Ramos (cell line): ENCODE results near the gene MACF1.
"Not testable (repeated sequence)": the region's sequence is repeated elsewhere in the genome, so short reads cannot be mapped to it uniquely, and the experiment has no call there.

Experiments used
- in situ Hi-C: fragments of 300-500 bp; cut with MboI; formaldehyde crosslinking; loops from one replicate; pipeline ENCODE4 v1.14.3; 2022; ENCODE audit warnings: low sequenced_read_pairs; ENCODE audit not compliant: unreplicated experiment

Gene MACF1

DNA sequence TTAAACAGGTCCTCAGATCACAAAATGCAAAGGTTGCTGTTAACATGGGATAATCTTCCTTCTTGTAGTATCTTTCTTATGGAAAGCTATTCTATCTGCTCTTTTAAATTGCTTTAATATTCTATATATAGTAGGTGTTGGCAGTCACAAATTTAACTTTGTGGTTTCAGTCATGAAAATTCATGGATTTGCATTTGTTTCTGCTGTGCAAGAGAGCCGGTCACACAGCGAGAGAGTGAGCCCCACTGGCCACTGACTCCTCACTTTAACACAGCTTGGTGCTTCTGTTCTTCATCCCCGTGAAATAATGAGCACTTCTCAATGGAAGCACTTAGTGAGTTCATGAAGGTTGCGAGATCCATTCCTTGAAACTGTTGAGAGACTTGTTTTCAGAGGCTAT, 268.8 kb downstream of the MACF1 start:
- in situ Hi-C loops: no loop called here

DNA sequence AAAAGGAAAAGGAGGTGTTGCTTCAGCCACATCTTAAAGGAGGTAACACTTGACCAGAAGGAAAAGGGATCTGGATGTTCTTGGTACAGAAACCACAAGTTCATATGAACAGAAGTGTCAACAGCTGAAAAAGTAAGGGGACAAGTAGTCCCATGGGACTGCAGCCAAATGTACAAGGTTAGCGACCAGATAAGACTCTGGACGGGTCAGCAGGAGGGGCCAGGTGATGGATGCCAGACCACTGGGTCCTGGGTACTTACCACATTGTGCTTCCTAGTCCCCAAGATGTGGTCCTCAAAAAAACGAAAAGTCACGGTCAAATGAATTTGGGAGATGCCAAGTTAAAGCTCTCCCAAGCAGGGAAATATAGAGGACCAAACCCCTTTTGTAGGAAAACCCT, 270.3 kb downstream of the MACF1 start:
- in situ Hi-C loops: no loop called here

DNA sequence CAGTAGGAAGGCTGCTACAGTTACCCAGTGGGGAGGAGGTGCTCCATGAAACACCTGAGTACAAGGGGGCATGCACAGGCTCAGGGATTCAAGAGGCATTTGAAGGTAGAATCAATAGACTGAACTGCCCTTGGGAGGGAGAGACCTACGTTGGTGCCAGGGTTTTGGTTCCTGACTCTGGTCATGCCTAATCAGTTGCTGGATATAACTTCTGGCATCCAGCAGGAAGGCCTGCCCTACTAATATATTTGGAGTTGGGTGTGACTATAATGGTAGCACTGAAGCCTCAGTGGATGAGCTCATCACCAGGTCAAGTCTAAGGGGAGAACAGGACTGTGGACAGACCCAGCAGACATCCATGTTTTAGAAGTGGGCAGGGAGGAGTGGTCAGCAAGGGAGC, 271.1 kb downstream of the MACF1 start:
- in situ Hi-C loops: not testable (repeated sequence)

DNA sequence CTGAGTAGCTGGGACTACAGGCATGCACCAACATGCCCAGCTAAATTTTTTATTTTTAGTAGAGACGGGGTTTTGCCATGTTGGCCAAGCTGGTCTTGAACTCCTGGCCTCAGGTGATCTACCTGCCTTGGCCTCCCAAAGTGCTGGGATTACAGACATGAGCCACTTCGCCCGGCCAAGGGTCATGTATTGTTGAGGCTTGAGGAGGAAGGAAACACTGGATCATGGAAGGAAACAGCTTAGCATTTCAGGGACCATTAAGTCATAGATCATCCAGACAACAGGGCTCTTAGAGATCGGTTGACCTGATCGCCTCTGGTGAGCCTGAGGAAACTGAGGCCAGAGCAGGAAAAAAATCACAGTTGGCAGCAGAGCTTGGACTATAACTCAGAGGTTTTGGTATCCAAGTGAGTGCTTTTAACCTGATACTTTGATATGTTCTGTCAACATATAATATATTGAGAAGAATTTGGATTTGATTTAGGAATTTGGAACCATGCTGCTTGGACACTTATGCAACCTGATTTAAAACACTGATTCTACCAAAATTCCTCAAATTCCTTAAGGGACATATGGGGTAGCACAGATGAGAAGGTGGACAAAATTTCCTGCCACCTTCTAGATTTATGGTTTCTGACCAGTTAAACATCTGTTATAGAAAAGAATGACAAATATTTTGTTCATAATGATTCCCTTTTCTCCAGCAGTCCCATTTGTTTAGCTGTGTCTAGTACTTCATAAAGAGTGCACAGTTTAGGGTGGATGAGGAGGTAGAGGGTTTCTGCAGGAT, 273.8 kb downstream of the MACF1 start:
- in situ Hi-C loops: no loop called here

DNA sequence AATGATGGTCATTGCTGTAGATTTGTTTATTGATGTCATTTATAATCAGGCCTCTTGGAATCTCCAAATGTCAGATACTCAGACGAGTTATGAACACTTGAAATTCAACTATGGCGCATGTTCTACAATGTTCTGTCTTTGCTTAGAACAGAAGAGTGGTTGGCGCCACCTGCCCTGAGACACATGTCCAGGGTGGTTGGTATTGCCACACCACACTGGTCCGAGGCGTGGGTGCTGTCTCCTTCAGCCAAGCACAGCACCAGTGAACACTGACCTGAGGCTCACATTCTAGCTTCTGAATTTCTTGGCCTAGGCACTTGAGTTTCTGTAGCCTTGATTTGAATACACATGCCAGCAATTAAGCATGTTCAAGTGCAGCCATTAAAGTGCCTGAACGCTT, 276.8 kb downstream of the MACF1 start:
- in situ Hi-C loops: no loop called here

DNA sequence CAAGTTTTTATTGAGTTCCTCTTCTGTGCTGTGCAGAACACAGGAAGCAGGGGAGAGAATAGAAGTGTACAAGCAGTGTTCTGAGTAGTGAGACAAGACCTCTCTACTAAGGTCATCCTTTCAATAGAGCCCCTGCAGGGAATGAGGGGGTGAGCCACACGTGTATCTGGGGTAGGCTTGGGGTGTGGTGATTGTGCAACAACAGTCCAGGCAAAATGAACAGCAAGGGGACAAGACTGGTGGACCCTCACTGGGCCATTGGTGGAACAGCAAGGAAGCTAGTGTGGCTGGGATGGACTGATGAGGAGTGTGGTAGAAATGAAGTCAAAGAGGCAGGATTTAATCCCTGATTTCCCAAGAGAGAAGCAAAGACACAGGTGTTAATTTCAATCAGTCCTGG, 278.8 kb downstream of the MACF1 start:
- in situ Hi-C loops: no loop called here

DNA sequence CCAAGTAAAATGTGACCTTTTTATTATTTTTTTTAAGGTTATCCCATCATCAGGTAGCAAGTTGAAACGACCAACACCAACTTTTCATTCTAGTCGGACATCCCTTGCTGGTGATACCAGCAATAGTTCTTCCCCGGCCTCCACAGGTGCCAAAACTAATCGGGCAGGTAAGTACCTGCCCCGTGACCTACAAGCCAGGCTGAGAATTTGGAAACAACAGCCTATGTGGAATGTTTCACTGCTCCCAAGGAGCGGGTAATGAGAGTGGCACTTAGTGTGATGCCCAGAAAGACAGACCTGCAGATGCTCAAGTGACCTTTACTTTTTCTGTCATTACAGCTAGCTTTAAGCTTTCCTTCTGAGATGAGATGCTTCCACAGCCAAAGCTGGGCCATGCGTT, 280.1 kb downstream of the MACF1 start:
- in situ Hi-C loops: no loop called here

DNA sequence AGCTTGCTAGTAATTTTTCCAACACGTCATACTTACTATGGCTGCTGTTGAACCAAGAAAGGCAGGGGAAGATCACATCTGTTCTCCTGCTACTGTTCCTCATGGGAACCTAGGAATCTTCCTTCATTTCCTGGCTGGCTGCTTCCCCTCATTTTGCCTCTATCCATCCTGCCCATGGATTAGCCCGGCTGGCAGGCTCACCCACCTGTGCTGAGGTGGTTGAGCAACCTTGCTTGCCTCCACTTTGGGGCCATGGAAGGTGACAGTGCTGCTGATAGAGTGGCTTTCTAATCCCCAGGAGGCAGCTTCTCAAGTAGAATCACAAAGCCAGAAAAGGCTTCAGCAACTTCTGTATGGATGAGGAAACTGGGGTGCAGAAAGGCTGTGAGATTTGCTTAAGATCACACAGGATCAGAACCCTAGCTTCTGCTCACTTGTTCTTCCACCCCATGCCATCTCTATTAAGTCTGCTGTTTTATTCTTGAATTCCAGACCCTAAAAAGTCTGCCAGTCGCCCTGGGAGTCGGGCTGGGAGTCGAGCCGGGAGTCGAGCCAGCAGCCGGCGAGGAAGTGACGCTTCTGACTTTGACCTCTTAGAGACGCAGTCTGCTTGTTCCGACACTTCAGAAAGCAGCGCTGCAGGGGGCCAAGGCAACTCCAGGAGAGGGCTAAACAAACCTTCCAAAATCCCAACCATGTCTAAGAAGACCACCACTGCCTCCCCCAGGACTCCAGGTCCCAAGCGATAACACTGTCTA, 280.7 kb downstream of the MACF1 start:
- in situ Hi-C loops: no loop called here

DNA sequence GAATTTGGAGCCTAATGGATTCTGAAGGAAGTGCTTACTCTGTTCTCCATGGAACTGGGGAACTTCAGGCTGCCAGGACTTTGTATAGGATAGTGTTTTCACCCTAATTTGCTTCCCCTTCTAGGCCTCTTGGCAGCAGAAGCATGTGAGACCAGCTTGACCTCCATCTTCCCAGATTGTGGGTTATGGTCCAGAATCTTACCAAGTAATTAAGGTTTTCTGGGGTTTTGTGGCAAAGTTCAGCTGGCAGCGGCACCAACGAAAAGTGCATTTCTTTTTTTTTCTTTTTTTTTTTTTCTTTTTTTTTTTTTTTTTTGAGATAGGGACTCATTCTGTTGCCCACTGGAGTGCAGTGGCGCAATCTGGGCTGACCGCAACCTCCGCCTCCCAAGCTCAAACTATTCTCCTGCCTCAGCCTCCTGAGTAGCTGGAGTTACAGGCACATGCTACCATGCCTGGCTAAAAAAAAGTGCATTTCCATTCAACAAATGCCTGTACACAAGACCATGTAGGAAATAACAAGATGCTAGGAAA, 283.6 kb downstream of the MACF1 start:
- in situ Hi-C loops: no loop called here

DNA sequence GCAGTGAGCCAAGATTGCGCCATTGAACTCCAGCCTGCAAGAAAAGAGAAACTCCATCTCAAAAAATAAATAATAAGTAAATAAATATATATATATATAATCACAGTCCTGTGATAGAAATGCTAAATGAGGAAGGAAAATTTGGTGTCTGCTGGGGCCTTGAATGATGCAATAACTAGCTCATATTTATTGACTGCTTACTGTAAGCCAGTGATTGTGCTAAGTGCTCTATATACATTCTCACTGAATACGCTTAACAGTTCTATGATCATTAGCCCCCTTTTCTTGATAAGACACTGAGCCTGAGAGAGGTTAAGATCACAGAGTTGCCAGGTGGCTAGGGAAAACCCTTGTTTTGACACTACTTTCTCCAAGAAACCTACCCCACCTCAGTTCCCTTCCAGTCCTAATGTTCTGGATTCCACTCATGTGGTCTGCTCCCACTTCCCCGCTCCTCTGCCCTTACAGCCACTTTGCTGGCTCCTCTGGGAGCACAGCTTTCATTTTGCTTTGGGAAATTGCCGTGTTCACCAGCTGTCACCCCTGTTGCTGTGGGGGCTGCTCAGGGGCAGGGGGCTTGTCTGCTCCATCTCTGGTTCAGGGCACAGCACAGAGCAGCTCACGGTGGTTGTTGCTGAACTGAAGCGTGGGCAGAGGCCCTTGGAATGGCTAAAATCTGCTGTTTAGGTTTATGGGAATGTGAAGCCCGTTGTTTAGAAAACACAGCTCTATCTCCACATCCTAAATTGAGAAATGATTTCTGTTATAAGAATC, 284.5 kb downstream of the MACF1 start:
- in situ Hi-C loops: no loop called here

DNA sequence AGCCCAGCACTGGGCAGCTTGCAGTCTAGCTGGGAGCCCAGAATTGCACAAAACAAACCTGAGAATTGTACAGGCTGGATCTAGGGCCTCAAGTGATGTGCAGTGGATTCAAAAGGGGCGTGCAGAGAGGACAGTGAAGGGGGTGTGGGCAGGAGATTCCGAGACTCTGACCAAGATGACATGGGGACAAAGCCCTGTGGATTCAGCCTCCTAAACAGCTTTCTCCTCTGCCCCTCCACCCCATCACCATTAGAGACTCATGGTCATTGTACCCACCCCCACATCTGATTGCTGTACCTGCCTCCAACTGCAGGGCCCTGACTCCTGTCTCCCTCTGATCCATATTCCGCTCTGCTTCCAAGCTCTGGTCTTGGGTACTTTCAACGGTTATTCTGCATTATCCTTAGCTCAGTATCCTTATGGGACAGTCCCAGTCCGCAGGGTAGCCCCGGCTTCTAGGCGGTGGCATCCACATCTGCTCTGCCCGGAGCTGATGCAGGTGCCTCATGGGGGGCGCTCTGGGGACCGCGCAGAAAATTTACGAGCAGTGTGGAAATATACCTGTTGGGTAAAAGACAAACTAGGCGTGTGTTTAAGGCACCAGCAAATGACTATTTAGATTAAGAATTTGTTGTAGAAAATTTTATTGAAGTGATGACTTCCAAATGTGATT, 285.2 kb downstream of the MACF1 start:
- in situ Hi-C loops: no loop called here

DNA sequence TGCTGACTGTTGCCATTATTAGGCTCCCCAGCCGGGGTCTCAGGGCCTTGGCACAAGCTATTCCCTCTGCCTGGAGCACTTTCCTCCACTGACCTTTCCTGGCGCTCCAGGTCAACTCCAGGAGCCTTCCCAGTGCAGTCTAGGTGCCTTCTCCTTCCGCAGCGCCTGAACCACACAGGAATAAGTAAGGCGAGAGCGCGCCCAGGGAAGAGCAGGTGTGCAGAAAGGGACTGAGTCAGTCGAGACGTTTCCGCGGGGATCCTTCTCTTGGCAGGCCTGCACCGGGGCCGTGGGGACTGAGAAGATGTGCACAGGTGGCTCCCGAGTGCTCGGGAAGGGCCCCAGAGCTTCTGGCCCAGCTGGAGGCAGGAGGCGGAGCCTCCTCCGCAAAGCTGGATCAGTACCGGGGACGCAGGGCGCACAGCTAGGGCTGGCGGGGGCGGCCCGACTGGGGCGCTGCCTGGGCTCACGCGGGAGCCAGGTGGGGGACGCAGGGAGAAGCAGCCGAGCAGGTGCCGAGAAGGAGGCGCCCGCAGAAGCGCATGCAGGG, 286.2 kb downstream of the MACF1 start:
- in situ Hi-C loops: no loop called here

DNA sequence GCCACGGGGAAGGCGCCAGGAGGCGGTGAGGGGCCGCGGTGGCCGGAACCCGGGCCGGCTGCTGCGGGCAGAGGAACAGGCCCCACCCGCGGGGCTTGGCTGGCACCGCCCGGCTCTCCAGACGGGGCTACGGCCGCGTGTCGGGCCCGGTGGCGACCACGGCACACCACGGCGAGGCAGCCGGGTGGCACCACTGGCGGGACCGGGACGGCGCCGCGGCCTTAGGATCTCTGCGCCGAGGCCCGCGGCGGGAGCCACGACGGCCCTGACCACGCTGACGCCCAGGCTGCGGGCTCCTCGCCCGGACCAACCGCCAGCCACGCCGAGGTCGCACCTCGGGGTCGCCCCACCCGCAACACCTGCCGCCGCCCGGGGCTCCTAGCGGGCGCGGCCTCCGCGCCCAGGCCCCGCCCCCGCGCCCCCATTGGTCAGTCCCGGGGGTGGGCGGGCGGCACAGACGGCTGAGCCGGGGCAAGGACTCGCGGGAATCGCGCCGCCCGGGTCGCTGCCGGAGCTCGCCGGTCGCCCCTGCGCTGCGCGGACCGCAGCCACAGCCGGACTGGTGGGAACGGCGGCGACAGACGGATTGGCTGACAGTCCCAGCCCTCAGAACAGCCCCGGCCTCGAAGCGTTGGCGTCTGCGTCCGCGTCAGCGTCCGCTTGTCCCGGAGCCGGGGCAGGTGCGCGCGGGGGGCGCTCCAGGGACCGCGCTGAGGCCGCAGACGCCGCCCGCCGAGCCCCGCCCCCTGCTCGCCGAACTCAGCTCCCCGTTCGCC, 286.8 kb downstream of the MACF1 start, which contains the start of gene BMP8A:
Gene BMP8A, plus strand, starts transcription at position 491 of the 776 bp plus-strand sequence. CDS start 356 bp downstream, outside the sequence.
- in situ Hi-C loops: no loop called here

DNA sequence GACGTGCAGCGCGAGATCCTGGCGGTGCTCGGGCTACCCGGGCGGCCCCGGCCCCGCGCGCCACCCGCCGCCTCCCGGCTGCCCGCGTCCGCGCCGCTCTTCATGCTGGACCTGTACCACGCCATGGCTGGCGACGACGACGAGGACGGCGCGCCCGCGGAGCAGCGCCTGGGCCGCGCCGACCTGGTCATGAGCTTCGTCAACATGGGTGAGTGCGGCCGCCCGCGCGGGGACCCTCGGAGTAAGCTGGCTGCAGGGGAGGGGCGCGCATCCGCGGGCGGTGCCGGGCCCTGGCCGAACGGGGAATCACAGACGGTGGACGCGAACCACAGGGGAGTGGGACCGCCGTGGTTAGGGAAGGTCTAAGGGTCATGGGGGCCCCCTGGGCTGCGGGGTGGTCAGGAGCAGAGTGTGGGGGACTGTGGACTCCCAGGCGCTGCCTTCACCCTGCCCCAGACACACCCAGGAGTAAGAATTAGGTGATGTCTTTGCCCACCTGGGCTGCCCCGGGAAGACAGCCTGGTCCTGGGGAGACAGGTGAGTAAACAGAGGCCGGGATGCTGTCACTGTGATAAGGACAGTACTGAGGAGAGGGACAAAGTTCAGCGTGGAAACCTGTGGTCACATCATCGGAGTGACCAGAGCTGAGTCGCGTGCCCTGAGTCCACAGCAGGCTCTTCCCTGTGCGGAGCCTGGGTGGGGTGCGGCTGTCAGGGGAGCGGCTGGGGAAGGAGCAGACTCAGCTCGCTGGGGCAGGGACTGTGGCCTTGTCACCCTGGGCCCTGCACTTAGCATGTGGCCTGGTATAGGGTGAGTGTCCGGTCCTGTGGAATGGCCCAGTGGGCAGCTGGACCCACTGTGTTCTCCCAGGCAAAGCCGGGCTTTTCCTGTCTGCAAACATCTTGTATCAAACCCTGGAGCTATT, 287.9 kb downstream of the MACF1 start:
- in situ Hi-C loops: not testable (repeated sequence)

DNA sequence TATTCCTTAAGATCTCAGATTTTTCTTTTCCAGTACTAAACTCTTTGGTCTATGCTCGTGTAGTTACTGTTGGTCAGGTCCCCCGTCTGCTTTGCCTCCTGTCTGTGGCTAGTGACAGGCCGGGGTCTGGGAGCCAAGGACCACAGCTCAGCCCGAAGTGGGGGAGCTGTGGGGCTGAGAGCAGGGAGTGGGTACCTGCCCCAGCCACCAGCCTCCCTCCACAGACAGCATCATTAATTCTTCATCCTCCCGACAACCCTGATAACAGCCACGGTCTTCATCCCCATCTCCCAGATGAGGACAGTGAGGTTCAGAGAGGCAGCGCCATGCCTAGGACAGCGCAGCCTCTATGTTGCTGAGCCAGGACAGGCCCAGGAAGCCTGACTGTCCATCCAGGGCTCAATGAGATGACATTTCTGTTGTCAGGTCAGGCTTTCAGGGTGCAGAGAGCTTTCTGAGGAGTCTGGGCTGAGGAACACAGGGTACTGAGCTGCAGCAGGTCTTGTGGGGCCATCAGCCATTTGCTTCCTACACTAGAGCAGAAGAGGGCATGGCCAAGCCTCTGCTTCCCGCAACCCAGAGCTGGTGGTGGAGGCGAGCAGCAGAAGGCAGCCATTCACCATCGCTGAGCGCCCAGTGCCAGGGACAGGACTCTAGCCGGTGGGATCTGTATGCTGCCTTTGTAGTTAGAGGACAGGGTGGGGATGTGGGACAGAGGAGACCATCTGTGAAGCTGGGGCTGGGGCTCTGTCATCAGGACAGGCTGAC, 288.7 kb downstream of the MACF1 start:
- in situ Hi-C loops: not testable (repeated sequence)

DNA sequence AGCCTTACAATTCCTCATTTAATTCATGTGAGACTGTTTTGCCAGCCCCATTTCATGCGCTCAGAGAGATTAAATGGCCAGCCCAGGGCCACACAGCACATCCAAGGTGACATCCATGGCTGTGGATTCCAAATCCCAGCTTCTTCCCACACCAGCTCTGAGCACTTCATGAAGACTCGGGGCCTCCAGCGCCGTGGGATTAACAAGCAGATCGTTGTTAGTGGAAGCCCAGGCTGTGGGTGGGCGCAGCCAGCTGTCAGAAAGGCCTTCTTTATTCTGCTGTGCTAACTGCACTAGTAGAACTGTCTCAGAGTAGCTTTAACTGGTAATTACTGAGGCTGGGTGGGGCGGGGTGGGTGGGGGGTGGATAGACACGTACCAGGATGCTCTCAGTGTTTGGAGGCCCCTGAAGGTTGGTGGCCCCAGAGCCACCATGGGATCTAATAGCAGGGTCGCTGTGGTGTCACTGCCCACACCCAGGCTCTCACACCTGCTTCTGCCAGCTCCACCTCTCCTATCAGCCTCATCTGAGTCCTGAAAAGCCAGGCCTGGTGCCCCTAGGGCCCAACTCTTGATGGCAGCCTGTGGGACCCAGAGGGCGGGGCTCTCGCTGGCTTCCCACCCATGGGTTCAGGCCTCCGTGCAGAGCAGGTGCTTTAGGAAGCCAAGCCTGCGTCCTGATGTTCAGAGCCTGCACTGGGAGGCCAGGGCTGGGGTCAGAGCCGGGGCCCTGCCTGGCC, 290.3 kb downstream of the MACF1 start:
- in situ Hi-C loops: no loop called here

DNA sequence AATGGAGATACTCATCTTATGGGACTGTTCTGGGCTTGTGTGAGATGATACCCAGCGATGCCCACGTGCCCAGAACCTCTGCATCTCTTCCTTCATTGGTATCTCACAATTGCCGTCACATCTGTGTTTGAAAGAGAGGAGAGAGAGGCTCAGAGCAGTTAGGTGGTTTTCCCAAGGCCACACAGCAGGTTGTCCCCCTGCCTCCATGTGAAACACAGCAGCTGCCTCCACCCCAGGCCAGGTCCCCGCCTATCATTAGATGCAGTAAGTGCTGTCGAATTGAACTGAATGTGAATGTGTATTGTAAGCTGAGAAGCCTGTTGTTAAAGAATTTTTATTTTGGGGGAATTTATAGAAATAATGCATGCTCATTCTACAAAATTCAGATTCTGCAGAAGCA, 292.0 kb downstream of the MACF1 start:
- in situ Hi-C loops: not testable (repeated sequence)
